Naive thymus-derived CD4-positive, alpha-beta T cell (primary cell): Measurements from ENCODE around the gene LPCAT3. TPM values are rescaled to one million over a fixed set of nuclear protein-coding genes. Genes with fewer than 3 reads are reported as not detected.

Experiments
- ATAC-seq: fragments of 150-1000 bp; cut with Tn5 transposase; 2 replicates; pipeline ENCODE4 v1.10.0; 2021; ENCODE audit warnings: mild to moderate bottlenecking, moderate library complexity
- CTCF ChIA-PET: fragments of 350-600 bp; sonication (Branson Sonifier 250); formaldehyde crosslinking; loops from one replicate; lab custom pipeline; 2021; ENCODE audit warnings: antibody characterized with exemption; lab: Charles Lee
- POLR2A ChIA-PET: fragments of 350-600 bp; sonication (Branson Sonifier 250); formaldehyde crosslinking; loops from one replicate; lab custom pipeline; 2021; ENCODE audit warnings: antibody characterized with exemption, inconsistent platforms; lab: Charles Lee
- DNase-seq, 9 donors: peaks; one replicate each; pipeline versions ENCODE4 v3.0.0 to v3.0.0-alpha.2; 2020 to 2022; ENCODE audit warnings: mixed read lengths in 1 of 9
- H3K27ac ChIP-seq: one replicate; pipeline ENCODE4 v1.7.0; 2013; ENCODE audit warnings: mild to moderate bottlenecking, low read depth, low read length, moderate library complexity
- H3K27me3 ChIP-seq, 2 donors: one replicate each; pipeline ENCODE4 v1.7.0; 2013; ENCODE audit warnings: low read length in 2 of 2, mild to moderate bottlenecking in 2 of 2, moderate library complexity in 2 of 2; ENCODE audit not compliant: control insufficient read depth in 2 of 2, insufficient read depth in 2 of 2
- H3K36me3 ChIP-seq, 3 experiments: 1 replicate in 2 of 3; 2 replicates in 1 of 3; pipeline ENCODE4 v1.7.0; 2013; ENCODE audit warnings: low read length in 3 of 3, mild to moderate bottlenecking in 3 of 3, moderate library complexity in 1 of 3; ENCODE audit not compliant: insufficient read depth in 3 of 3, control insufficient read depth in 2 of 3
- H3K4me1 ChIP-seq, 2 donors: one replicate each; pipeline ENCODE4 v1.7.0; 2013; ENCODE audit warnings: low read length in 2 of 2, mild to moderate bottlenecking in 2 of 2, moderate library complexity in 1 of 2; ENCODE audit not compliant: control insufficient read depth in 2 of 2, insufficient read depth in 2 of 2
- H3K4me3 ChIP-seq: 2 replicates; pipeline ENCODE4 v1.7.0; 2013; ENCODE audit warnings: mild to moderate bottlenecking, low read length
- H3K9me3 ChIP-seq, 3 experiments: 1 replicate in 2 of 3; 2 replicates in 1 of 3; pipeline ENCODE4 v1.7.0; 2013; ENCODE audit warnings: low read length in 3 of 3; ENCODE audit not compliant: control insufficient read depth in 2 of 3
- H3K27ac Mint-ChIP-seq, 9 donors: one replicate each; pipeline ENCODE4 v1.8.0; 2020 to 2022; ENCODE audit warnings: mixed read lengths in 9 of 9, mild to moderate bottlenecking in 8 of 9, moderate library complexity in 5 of 9, inconsistent platforms in 2 of 9
- H3K27me3 Mint-ChIP-seq, 5 donors: one replicate each; pipeline ENCODE4 v1.8.0; 2021 to 2022; ENCODE audit warnings: mixed read lengths in 5 of 5, mild to moderate bottlenecking in 1 of 5
- H3K36me3 Mint-ChIP-seq, 5 donors: one replicate each; pipeline ENCODE4 v1.8.0; 2020 to 2022; ENCODE audit warnings: mixed read lengths in 5 of 5, mild to moderate bottlenecking in 3 of 5, inconsistent platforms in 1 of 5
- H3K4me1 Mint-ChIP-seq, 7 donors: one replicate each; pipeline ENCODE4 v1.8.0; 2020 to 2022; ENCODE audit warnings: mixed read lengths in 7 of 7, mild to moderate bottlenecking in 3 of 7, inconsistent platforms in 1 of 7
- H3K4me3 Mint-ChIP-seq, 10 donors: one replicate each; pipeline ENCODE4 v1.8.0; 2020 to 2022; ENCODE audit warnings: mild to moderate bottlenecking in 10 of 10, mixed read lengths in 10 of 10, moderate library complexity in 6 of 10, inconsistent platforms in 2 of 10
- H3K9me3 Mint-ChIP-seq, 11 donors: one replicate each; pipeline ENCODE4 v1.8.0; 2020 to 2022; ENCODE audit warnings: mixed read lengths in 11 of 11, mild to moderate bottlenecking in 4 of 11, inconsistent platforms in 1 of 11, moderate library complexity in 1 of 11
- intact Hi-C, 2 donors: fragments of 100-400 bp; cut with micrococcal nuclease; formaldehyde crosslinking; loops; one replicate each; pipeline ENCODE4 v1.15.1; 2023
- polyA plus RNA-seq, 2 donors: library from polyadenylated mRNA; unstranded; fragments of 300-500 nt; fragmentation: Illumina TruSeq; gene quantifications; one replicate each; pipeline ENCODE4 v1.2.3, GENCODE V29; 2021
- total RNA-seq, 6 experiments: library from RNA in 5 of 6; stranded (reverse) in 5 of 6; gene quantifications; 1 replicate in 5 of 6; 2 replicates in 1 of 6; pipeline ENCODE4 v1.2.3 and lab custom pipeline; 2021 to 2026

LPCAT3 gene
- total and polyA plus RNA-seq, 7 experiments from 2014 or later, result 16.7 to 37.9 (median 27.1) TPM

DNA sequence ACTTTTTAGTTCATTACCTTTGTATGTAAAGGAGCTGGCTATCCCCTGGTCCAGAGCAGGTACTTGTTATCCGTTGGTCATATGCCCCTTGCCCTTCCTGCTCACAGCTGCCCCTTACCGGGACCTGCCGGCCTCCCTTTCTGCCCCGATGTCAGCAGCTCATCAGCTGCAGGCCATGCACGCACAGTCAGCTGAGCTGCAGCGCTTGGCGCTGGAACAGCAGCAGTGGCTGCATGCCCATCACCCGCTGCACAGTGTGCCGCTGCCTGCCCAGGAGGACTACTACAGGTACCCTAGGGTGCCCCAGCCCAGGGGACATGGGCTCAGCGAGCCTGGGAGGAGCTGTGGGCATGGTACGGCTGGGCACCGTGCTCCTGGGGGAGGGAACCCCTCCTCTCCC lies 77.0 kb downstream of the LPCAT3 start:
- DNase-seq (no peak), ATAC-seq (no peak)
- Histone ChIP-seq H3K27ac (no peak overlapping the region), H3K9me3 (no peaks in the 10 kb centered on the region), H3K4me1 (peaks cover 28 to 36% of the 10 kb centered on the region in 2 donors), H3K27me3 (no peaks in the 10 kb centered on the region), H3K4me3 (no peak overlapping the region), H3K36me3 (peaks cover 0 to 9% (median 0%) of the 10 kb centered on the region in 3 experiments)
- Mint-ChIP-seq H3K4me1 (peaks cover 25 to 62% (median 49%) of the 10 kb centered on the region in 7 donors), H3K4me3 (peak overlapping the region in 1 of 10 donors; percentile 41), H3K9me3 (peaks cover 0 to 7% (median 0%) of the 10 kb centered on the region in 11 donors), H3K27me3 (no peaks in the 10 kb centered on the region), H3K27ac (peak overlapping the region in 5 of 9 donors; percentile 41 to 96 (median 54)), H3K36me3 (peaks cover 0 to 13% (median 0%) of the 10 kb centered on the region in 5 donors)
- ChIA-PET POLR2A (interaction anchor here (0.8 to 23.3 kb wide), 6 partner anchors 1 to 69 kb away, joined by 5 to 1270 read pairs (median 208); partner anchors contain the start of genes ATN1, C12orf57, EMG1 and ENO2), CTCF (interaction anchor here (1.3 to 2.0 kb wide), 4 partner anchors 16 to 27 kb away, joined by 4 to 7 read pairs (median 5); no protein-coding TSS in a partner anchor)
- intact Hi-C loops, result no loop called here

DNA sequence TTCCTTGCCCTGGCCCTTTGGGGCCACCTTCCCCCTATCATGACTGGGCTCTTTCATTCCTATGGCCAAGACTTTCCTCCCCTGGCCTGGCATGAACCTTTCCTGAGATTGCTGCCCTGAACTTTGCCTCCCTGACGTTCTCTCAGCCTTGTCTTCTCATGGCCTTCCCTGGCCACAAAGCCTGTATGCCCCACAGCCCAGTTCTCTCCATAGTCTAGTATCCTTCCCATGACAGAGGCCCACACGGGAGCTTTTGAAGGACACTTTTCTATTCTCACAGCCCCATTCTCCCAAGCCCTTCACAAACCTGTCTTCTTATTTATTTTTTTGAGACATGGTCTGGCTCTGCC lies 79.1 kb downstream of the LPCAT3 start:
- no peak for ATAC-seq
- ChIA-PET POLR2A (interaction anchor here (0.5 to 23.3 kb wide), 9 partner anchors 3 to 172 kb away, joined by 3 to 1270 read pairs (median 48); partner anchors contain the start of genes ATN1, C12orf57, EMG1 and ENO2), CTCF (interaction anchor here (0.5 to 2.1 kb wide), 10 partner anchors 14 to 445 kb away, joined by 3 to 17 read pairs (median 4); partner anchors contain the start of genes SPSB2 and TPI1)
- H3K9me3 Mint-ChIP-seq, result peaks cover 0 to 7% (median 0%) of the 10 kb centered on the region in 11 donors
- peaks cover 0 to 10% (median 0%) of the 10 kb centered on the region in 3 experiments for H3K36me3 ChIP-seq
- DNase-seq, result no peak
- H3K4me3 ChIP-seq, result no peak overlapping the region
- no peaks in the 10 kb centered on the region for H3K27me3 Mint-ChIP-seq
- peaks cover 12 to 26% of the 10 kb centered on the region in 2 donors for H3K4me1 ChIP-seq
- intact Hi-C loops, result loop anchor here in 1 of 2 donors (5.0 kb wide), 1 partner anchor 248 kb away; the partner anchor contains the start of gene PEX5
- no peaks in the 10 kb centered on the region for H3K9me3 ChIP-seq
- no peak overlapping the region for H3K27ac ChIP-seq
- H3K4me1 Mint-ChIP-seq, result peaks cover 31 to 65% (median 48%) of the 10 kb centered on the region in 7 donors
- H3K4me3 Mint-ChIP-seq, result peak overlapping the region in 7 of 10 donors; percentile 9 to 57 (median 49)
- peak overlapping the region; percentile 13 to 91 (median 78) for H3K27ac Mint-ChIP-seq
- H3K36me3 Mint-ChIP-seq, result peaks cover 0 to 18% (median 0%) of the 10 kb centered on the region in 5 donors
- H3K27me3 ChIP-seq, result no peaks in the 10 kb centered on the region

DNA sequence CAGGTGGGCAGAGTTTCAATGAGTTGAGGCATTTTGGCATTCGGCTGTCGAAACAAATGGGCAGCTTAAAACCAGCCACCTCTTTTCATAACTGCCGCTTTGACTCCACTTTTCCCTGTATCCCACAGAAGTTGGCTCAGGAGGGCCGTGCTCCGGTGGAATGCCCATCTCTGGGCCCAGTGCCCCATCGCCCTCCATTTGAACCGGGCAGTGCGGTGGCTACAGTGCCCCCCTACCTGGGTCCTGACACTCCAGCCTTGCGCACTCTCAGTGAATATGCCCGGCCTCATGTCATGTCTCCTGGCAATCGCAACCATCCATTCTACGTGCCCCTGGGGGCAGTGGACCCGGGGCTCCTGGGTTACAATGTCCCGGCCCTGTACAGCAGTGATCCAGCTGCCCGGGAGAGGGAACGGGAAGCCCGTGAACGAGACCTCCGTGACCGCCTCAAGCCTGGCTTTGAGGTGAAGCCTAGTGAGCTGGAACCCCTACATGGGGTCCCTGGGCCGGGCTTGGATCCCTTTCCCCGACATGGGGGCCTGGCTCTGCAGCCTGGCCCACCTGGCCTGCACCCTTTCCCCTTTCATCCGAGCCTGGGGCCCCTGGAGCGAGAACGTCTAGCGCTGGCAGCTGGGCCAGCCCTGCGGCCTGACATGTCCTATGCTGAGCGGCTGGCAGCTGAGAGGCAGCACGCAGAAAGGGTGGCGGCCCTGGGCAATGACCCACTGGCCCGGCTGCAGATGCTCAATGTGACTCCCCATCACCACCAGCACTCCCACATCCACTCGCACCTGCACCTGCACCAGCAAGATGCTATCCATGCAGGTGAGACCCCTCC lies 79.7 kb downstream of the LPCAT3 start:
- Mint-ChIP-seq H3K27me3 (no peaks in the 10 kb centered on the region), H3K4me3 (peak overlapping the region in 7 of 10 donors; percentile 34 to 88 (median 86)), H3K27ac (peak overlapping the region; percentile 91 to 99 (median 96)), H3K4me1 (peaks cover 37 to 67% (median 51%) of the 10 kb centered on the region in 7 donors), H3K36me3 (peaks cover 0 to 21% (median 0%) of the 10 kb centered on the region in 5 donors), H3K9me3 (peaks cover 0 to 2% (median 0%) of the 10 kb centered on the region in 11 donors)
- Histone ChIP-seq H3K36me3 (peaks cover 0 to 8% (median 0%) of the 10 kb centered on the region in 3 experiments), H3K27ac (peak overlapping the region; percentile 92), H3K27me3 (no peaks in the 10 kb centered on the region), H3K4me1 (peaks cover 12 to 27% of the 10 kb centered on the region in 2 donors), H3K9me3 (no peaks in the 10 kb centered on the region), H3K4me3 (no peak overlapping the region)
- ChIA-PET POLR2A (interaction anchor here (0.5 to 23.3 kb wide), 21 partner anchors 4 to 372 kb away, joined by 3 to 1270 read pairs (median 5); partner anchors contain the start of genes ATN1, C12orf57, CDCA3 and EMG1), CTCF (interaction anchor here (0.5 to 5.1 kb wide), 18 partner anchors 8 to 444 kb away, joined by 3 to 47 read pairs (median 4); partner anchors contain the start of genes C1RL, SPSB2 and TPI1)
- intact Hi-C loops, result loop anchor here (1.0 to 5.0 kb wide), 11 partner anchors 14 to 249 kb away; partner anchors contain the start of genes EMG1 (in 2 of the 2), ENO2 (in 2 of the 2), PHB2 (in 2 of the 2) and LPCAT3 (in 1 of the 2)
- DNase-seq (no peak), ATAC-seq (no peak)

DNA sequence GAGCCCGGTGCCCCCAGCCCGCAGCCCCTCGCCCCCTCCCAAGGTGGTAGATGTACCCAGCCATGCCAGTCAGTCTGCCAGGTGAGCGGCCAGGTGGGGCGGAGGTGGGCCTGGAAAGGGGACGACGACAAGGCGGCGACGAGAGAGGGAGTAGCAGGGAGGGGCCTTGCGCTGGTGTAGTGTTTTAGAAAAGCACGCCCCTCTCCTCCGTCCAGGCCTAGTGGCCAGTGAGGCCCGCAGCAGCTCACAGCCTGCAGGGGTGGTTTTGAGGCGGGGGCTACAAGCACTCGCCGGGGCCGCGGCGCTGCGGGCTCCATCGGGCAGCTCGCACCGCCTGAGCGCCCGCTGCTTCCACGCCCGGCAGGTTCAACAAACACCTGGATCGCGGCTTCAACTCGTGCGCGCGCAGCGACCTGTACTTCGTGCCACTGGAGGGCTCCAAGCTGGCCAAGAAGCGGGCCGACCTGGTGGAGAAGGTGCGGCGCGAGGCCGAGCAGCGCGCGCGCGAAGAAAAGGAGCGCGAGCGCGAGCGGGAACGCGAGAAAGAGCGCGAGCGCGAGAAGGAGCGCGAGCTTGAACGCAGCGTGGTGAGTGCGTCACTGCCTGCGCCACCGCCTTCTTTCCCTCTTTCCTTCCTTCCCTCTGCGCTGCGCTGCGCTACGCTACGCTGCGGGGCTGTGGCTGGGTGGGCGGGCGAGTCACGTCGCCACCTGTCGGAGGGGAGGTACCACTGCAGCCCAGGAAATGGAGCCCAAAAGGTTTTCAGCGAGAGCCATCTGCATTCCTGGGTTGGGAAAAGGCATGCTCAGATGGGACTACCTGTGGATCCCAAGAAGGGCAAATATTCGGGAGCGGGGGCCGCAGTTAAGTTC lies 80.6 kb downstream of the LPCAT3 start:
- peak; percentile 97 for ATAC-seq
- H3K27ac ChIP-seq, result peak overlapping the region; percentile 92
- Mint-ChIP-seq H3K27ac (peak overlapping the region; percentile 91 to 99 (median 96)), H3K4me1 (peaks cover 40 to 67% (median 51%) of the 10 kb centered on the region in 7 donors), H3K36me3 (peaks cover 0 to 21% (median 0%) of the 10 kb centered on the region in 5 donors), H3K4me3 (peak overlapping the region; percentile 75 to 88 (median 84)), H3K9me3 (no peaks in the 10 kb centered on the region), H3K27me3 (no peaks in the 10 kb centered on the region)
- ChIA-PET POLR2A (interaction anchor here (0.6 to 23.3 kb wide), 21 partner anchors 5 to 372 kb away, joined by 3 to 1270 read pairs (median 5); partner anchors contain the start of genes ATN1, C12orf57, CDCA3 and EMG1), CTCF (interaction anchor here (0.5 to 5.1 kb wide), 19 partner anchors 9 to 178 kb away, joined by 3 to 47 read pairs (median 4); partner anchors contain the start of genes C1RL, SPSB2 and TPI1)
- H3K4me3 ChIP-seq, result peak overlapping the region; percentile 90
- peak; percentile 81 to 96 (median 93) for DNase-seq
- peaks cover 5 to 30% of the 10 kb centered on the region in 2 donors for H3K4me1 ChIP-seq
- H3K27me3 ChIP-seq, result no peaks in the 10 kb centered on the region
- H3K36me3 ChIP-seq, result peaks cover 0 to 8% (median 0%) of the 10 kb centered on the region in 3 experiments
- no peaks in the 10 kb centered on the region for H3K9me3 ChIP-seq
- intact Hi-C loops, result loop anchor here (1.0 to 5.0 kb wide), 12 partner anchors 8 to 250 kb away; partner anchors contain the start of genes EMG1 (in 2 of the 2), ENO2 (in 2 of the 2), PHB2 (in 2 of the 2) and LPCAT3 (in 1 of the 2)

DNA sequence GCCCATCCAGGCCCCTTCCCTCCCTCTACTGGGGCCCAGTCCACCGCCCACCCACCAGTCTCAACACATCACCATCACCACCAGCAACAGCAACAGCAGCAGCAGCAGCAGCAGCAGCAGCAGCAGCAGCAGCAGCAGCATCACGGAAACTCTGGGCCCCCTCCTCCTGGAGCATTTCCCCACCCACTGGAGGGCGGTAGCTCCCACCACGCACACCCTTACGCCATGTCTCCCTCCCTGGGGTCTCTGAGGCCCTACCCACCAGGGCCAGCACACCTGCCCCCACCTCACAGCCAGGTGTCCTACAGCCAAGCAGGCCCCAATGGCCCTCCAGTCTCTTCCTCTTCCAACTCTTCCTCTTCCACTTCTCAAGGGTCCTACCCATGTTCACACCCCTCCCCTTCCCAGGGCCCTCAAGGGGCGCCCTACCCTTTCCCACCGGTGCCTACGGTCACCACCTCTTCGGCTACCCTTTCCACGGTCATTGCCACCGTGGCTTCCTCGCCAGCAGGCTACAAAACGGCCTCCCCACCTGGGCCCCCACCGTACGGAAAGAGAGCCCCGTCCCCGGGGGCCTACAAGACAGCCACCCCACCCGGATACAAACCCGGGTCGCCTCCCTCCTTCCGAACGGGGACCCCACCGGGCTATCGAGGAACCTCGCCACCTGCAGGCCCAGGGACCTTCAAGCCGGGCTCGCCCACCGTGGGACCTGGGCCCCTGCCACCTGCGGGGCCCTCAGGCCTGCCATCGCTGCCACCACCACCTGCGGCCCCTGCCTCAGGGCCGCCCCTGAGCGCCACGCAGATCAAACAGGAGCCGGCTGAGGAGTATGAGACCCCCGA lies 81.4 kb downstream of the LPCAT3 start:
- H3K4me3 ChIP-seq, result peak overlapping the region; percentile 90
- peak overlapping the region; percentile 75 to 88 (median 84) for H3K4me3 Mint-ChIP-seq
- peak overlapping the region; percentile 92 for H3K27ac ChIP-seq
- DNase-seq, result peak; percentile 24 to 89 (median 65)
- CTCF ChIA-PET, result interaction anchor here (0.7 to 5.1 kb wide), 15 partner anchors 8 to 176 kb away, joined by 3 to 47 read pairs (median 4); partner anchors contain the start of genes C1RL and SPSB2
- peak; percentile 28 for ATAC-seq
- peaks cover 0 to 8% (median 0%) of the 10 kb centered on the region in 3 experiments for H3K36me3 ChIP-seq
- H3K27me3 ChIP-seq, result no peaks in the 10 kb centered on the region
- no peaks in the 10 kb centered on the region for H3K27me3 Mint-ChIP-seq
- H3K36me3 Mint-ChIP-seq, result peaks cover 0 to 21% (median 0%) of the 10 kb centered on the region in 5 donors
- H3K27ac Mint-ChIP-seq, result peak overlapping the region; percentile 91 to 99 (median 96)
- peaks cover 44 to 70% (median 55%) of the 10 kb centered on the region in 7 donors for H3K4me1 Mint-ChIP-seq
- no peaks in the 10 kb centered on the region for H3K9me3 ChIP-seq
- POLR2A ChIA-PET, result interaction anchor here (0.5 to 23.3 kb wide), 21 partner anchors 6 to 271 kb away, joined by 3 to 1270 read pairs (median 8); partner anchors contain the start of genes ATN1, C12orf57, CDCA3 and EMG1
- peaks cover 5 to 35% of the 10 kb centered on the region in 2 donors for H3K4me1 ChIP-seq
- intact Hi-C loops, result loop anchor here in 1 of 2 donors (1.0 to 5.0 kb wide), 2 partner anchors 8 to 250 kb away; partner anchors contain the start of gene PEX5
- H3K9me3 Mint-ChIP-seq, result no peaks in the 10 kb centered on the region
